ENCODE results near the gene ICE1. TPM values are rescaled to one million over a fixed set of nuclear protein-coding genes. Genes with fewer than 3 reads are reported as not detected.

The ICE1 gene
- total RNA-seq, 1 experiment from 2014 or later = 48.9 TPM

DNA sequence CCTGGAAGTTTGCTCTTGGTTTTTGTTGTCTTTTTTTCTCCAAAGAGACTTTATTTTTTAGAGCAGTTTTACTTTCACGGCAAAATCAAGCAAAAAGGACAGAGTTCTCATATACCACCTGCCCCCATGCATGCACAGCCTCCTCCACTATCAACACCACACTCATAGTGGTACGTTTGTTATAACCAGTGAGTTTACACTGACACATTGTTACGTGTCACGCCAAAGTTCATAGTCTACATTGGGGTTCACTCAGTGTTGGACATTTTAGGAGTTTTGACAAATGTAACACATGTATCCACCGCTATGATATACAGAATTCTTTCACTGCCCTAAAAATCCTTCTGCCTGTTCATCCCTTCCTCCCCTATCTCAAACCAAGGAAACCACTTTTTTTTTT, 7.5 kb upstream of the ICE1 start (continued):
- TF ChIP-seq TCF7 (CRISPR knock-in tag; IDR thresholded peaks at IDR 0.05; ENCODE audit: low read depth) = no peak
- TF ChIP-seq, protein P1, sequence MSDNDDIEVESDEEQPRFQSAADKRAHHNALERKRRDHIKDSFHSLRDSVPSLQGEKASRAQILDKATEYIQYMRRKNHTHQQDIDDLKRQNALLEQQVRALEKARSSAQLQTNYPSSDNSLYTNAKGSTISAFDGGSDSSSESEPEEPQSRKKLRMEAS (CRISPR knock-in tag; IDR thresholded peaks at IDR 0.05) = no peak
- TF ChIP-seq, protein P2, sequence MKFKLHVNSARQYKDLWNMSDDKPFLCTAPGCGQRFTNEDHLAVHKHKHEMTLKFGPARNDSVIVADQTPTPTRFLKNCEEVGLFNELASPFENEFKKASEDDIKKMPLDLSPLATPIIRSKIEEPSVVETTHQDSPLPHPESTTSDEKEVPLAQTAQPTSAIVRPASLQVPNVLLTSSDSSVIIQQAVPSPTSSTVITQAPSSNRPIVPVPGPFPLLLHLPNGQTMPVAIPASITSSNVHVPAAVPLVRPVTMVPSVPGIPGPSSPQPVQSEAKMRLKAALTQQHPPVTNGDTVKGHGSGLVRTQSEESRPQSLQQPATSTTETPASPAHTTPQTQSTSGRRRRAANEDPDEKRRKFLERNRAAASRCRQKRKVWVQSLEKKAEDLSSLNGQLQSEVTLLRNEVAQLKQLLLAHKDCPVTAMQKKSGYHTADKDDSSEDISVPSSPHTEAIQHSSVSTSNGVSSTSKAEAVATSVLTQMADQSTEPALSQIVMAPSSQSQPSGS (CRISPR knock-in tag; IDR thresholded peaks at IDR 0.05; ENCODE audit: borderline replicate concordance, low read depth) = no peak
- TF ChIP-seq MXD4 (CRISPR knock-in tag; IDR thresholded peaks at IDR 0.05; ENCODE audit: borderline replicate concordance) = no peak
- TF ChIP-seq NFYB (CRISPR knock-in tag; conservative IDR thresholded peaks at IDR 0.05; ENCODE audit: low read depth) = no peak

DNA sequence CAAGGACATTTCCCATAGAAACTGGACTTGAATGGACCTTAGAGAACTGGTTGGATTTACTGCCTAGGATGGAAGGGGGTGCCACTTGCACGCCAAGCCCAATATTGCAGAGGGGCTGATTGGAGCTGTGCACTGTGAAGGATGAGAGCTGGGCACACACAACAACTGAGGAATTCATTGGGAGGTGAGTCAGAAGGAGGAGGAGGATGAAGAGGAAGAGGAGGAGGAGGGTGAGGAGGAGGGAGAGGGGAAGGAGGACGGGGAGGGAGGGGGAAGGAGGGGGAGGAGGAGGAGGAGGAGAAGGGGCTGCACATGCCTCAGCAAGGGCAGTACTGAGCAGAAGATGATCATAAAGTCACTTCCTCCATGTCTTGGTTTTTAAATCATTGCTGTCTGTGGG, 5.7 kb upstream of the ICE1 start:
- DNase-seq (ENCODE audit: low spot score) (no peak), ATAC-seq (no peak)
- ChIA-PET POLR2A (interaction anchor here (1.6 kb wide), 1 partner anchor 13 kb away, joined by 4 read pairs; no protein-coding TSS in a partner anchor), CTCF (interaction anchor here (2.5 to 3.7 kb wide), 2 partner anchors 276 to 537 kb away, joined by 9 to 43 read pairs; no protein-coding TSS in a partner anchor)
- no peaks in the 10 kb centered on the region; the same call in 1 of the 2 replicates for H3K27me3 Mint-ChIP-seq (ENCODE audit: low read depth)
- H3K36me3 Mint-ChIP-seq = no peaks in the 10 kb centered on the region
- TF ChIP-seq, protein P3, sequence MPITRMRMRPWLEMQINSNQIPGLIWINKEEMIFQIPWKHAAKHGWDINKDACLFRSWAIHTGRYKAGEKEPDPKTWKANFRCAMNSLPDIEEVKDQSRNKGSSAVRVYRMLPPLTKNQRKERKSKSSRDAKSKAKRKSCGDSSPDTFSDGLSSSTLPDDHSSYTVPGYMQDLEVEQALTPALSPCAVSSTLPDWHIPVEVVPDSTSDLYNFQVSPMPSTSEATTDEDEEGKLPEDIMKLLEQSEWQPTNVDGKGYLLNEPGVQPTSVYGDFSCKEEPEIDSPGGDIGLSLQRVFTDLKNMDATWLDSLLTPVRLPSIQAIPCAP (CRISPR knock-in tag; IDR thresholded peaks at IDR 0.05) = no peak
- TF ChIP-seq RORB (CRISPR knock-in tag; IDR thresholded peaks at IDR 0.05) (no peak), NR3C1 (CRISPR knock-in tag; conservative IDR thresholded peaks at IDR 0.05; ENCODE audit: low read depth) (no peak)
- TF ChIP-seq, protein P4, sequence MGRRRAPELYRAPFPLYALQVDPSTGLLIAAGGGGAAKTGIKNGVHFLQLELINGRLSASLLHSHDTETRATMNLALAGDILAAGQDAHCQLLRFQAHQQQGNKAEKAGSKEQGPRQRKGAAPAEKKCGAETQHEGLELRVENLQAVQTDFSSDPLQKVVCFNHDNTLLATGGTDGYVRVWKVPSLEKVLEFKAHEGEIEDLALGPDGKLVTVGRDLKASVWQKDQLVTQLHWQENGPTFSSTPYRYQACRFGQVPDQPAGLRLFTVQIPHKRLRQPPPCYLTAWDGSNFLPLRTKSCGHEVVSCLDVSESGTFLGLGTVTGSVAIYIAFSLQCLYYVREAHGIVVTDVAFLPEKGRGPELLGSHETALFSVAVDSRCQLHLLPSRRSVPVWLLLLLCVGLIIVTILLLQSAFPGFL (CRISPR knock-in tag; IDR thresholded peaks at IDR 0.05; ENCODE audit: borderline replicate concordance) = no peak
- no peak overlapping the region for H3K27ac Mint-ChIP-seq
- H3K4me3 Mint-ChIP-seq = no peak overlapping the region
- peaks cover 14% of the 10 kb centered on the region for H3K9me3 Mint-ChIP-seq
- peaks cover 36% of the 10 kb centered on the region for H3K4me1 Mint-ChIP-seq

DNA sequence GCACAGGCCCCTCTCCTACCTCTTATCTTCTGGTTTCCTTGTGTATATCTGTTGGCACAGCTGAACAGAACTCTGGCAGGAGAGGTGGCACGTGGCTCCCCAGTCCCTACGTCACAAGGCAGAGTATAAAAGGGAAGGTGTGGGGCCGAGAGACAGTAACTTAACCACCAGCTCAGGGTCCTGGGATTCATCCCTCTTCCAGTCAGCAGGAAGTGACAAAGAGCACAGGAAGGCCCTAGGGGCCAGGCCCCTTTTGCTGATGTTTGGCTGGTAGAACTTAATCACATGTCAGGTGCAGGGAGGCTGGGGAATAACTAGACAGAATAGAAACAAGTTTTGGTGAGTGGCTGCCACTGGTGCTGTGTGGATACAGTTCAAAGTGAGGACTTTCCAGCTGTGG, 4.5 kb upstream of the ICE1 start:
- ChIA-PET CTCF (interaction anchor here (1.5 to 3.7 kb wide), 5 partner anchors 23 to 539 kb away, joined by 7 to 43 read pairs (median 9); partner anchors contain the start of gene ADAMTS16), POLR2A (interaction anchor here (1.6 kb wide), 1 partner anchor 14 kb away, joined by 4 read pairs; no protein-coding TSS in a partner anchor)
- Mint-ChIP-seq H3K27ac (no peak overlapping the region), H3K27me3 (ENCODE audit: low read depth) (no peaks in the 10 kb centered on the region; the same call in 1 of the 2 replicates), H3K4me1 (peaks cover 38% of the 10 kb centered on the region), H3K4me3 (no peak overlapping the region), H3K36me3 (no peaks in the 10 kb centered on the region), H3K9me3 (peaks cover 10% of the 10 kb centered on the region)
- no peak for DNase-seq (ENCODE audit: low spot score)
- ATAC-seq = no peak
- TF ChIP-seq, protein P5, sequence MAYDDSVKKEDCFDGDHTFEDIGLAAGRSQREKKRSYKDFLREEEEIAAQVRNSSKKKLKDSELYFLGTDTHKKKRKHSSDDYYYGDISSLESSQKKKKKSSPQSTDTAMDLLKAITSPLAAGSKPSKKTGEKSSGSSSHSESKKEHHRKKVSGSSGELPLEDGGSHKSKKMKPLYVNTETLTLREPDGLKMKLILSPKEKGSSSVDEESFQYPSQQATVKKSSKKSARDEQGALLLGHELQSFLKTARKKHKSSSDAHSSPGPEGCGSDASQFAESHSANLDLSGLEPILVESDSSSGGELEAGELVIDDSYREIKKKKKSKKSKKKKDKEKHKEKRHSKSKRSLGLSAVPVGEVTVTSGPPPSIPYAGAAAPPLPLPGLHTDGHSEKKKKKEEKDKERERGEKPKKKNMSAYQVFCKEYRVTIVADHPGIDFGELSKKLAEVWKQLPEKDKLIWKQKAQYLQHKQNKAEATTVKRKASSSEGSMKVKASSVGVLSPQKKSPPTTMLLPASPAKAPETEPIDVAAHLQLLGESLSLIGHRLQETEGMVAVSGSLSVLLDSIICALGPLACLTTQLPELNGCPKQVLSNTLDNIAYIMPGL (CRISPR knock-in tag; IDR thresholded peaks at IDR 0.05) = no peak
- TF ChIP-seq RELA (CRISPR knock-in tag; IDR thresholded peaks at IDR 0.05; ENCODE audit: borderline replicate concordance) (no peak), ETV6 (CRISPR knock-in tag; IDR thresholded peaks at IDR 0.05) (no peak), ATF1 (CRISPR knock-in tag; IDR thresholded peaks at IDR 0.05) (no peak), NR2C2 (CRISPR knock-in tag; IDR thresholded peaks at IDR 0.05) (no peak), NFATC4 (CRISPR knock-in tag; IDR thresholded peaks at IDR 0.05) (no peak), ZNF423 (CRISPR knock-in tag; IDR thresholded peaks at IDR 0.05) (no peak), SOX15 (CRISPR knock-in tag; IDR thresholded peaks at IDR 0.05) (no peak), RORB (CRISPR knock-in tag; IDR thresholded peaks at IDR 0.05) (no peak)
- TF ChIP-seq, protein P1 (CRISPR knock-in tag; IDR thresholded peaks at IDR 0.05) = no peak
- TF ChIP-seq, protein P6, sequence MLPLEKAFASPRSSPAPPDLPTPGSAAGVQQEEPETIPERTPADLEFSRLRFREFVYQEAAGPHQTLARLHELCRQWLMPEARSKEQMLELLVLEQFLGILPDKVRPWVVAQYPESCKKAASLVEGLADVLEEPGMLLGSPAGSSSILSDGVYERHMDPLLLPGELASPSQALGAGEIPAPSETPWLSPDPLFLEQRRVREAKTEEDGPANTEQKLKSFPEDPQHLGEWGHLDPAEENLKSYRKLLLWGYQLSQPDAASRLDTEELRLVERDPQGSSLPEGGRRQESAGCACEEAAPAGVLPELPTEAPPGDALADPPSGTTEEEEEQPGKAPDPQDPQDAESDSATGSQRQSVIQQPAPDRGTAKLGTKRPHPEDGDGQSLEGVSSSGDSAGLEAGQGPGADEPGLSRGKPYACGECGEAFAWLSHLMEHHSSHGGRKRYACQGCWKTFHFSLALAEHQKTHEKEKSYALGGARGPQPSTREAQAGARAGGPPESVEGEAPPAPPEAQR (CRISPR knock-in tag; IDR thresholded peaks at IDR 0.05) = no peak
- TF ChIP-seq, protein P7, sequence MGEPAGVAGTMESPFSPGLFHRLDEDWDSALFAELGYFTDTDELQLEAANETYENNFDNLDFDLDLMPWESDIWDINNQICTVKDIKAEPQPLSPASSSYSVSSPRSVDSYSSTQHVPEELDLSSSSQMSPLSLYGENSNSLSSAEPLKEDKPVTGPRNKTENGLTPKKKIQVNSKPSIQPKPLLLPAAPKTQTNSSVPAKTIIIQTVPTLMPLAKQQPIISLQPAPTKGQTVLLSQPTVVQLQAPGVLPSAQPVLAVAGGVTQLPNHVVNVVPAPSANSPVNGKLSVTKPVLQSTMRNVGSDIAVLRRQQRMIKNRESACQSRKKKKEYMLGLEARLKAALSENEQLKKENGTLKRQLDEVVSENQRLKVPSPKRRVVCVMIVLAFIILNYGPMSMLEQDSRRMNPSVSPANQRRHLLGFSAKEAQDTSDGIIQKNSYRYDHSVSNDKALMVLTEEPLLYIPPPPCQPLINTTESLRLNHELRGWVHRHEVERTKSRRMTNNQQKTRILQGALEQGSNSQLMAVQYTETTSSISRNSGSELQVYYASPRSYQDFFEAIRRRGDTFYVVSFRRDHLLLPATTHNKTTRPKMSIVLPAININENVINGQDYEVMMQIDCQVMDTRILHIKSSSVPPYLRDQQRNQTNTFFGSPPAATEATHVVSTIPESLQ (CRISPR knock-in tag; IDR thresholded peaks at IDR 0.05) = no peak
- TF ChIP-seq, protein P8, sequence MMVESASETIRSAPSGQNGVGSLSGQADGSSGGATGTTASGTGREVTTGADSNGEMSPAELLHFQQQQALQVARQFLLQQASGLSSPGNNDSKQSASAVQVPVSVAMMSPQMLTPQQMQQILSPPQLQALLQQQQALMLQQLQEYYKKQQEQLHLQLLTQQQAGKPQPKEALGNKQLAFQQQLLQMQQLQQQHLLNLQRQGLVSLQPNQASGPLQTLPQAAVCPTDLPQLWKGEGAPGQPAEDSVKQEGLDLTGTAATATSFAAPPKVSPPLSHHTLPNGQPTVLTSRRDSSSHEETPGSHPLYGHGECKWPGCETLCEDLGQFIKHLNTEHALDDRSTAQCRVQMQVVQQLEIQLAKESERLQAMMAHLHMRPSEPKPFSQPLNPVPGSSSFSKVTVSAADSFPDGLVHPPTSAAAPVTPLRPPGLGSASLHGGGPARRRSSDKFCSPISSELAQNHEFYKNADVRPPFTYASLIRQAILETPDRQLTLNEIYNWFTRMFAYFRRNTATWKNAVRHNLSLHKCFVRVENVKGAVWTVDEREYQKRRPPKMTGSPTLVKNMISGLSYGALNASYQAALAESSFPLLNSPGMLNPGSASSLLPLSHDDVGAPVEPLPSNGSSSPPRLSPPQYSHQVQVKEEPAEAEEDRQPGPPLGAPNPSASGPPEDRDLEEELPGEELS (CRISPR knock-in tag; IDR thresholded peaks at IDR 0.05) = no peak
- TF ChIP-seq, protein P9, sequence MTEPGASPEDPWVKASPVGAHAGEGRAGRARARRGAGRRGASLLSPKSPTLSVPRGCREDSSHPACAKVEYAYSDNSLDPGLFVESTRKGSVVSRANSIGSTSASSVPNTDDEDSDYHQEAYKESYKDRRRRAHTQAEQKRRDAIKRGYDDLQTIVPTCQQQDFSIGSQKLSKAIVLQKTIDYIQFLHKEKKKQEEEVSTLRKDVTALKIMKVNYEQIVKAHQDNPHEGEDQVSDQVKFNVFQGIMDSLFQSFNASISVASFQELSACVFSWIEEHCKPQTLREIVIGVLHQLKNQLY (CRISPR knock-in tag; IDR thresholded peaks at IDR 0.05) = no peak

Data from WTC11 (cell line).